Psoas muscle (tissue), 8 donors: ENCODE measurements around the gene FAT1. TPM values are rescaled to one million over a fixed set of nuclear protein-coding genes. Genes with fewer than 3 reads are reported as not detected.
A peak's percentile ranks its signal among the peaks of the same experiment; 100 is the strongest.

Experiments used
- ATAC-seq, 4 donors: fragments of 200-7000 bp; cut with Tn5 transposase; one replicate each; pipeline ENCODE4 v1.9.1; 2020; ENCODE audit warnings: moderate library complexity in 3 of 4, mild to moderate bottlenecking in 2 of 4
- DNase-seq, 2 donors: peaks; one replicate each; pipeline ENCODE4 v3.0.0-alpha.2; 2020
- H3K27ac ChIP-seq: fragments of 200-600 bp; one replicate; pipeline ENCODE4 v1.8.0; 2022
- H3K27me3 ChIP-seq, 3 donors: fragments of 200-600 bp in 1 of 3; one replicate each; pipeline versions ENCODE4 v1.6.1 to v1.8.0; 2013 to 2022; ENCODE audit warnings: low read length in 2 of 3, mild to moderate bottlenecking in 2 of 3, moderate library complexity in 1 of 3; ENCODE audit not compliant: insufficient read depth in 3 of 3
- H3K36me3 ChIP-seq, 2 donors: fragments of 200-600 bp in 1 of 2; one replicate each; pipeline versions ENCODE4 v1.6.1 to v1.8.0; 2013 to 2022; ENCODE audit warnings: low read depth in 1 of 2, mild to moderate bottlenecking in 1 of 2, moderate library complexity in 1 of 2; ENCODE audit not compliant: insufficient read depth in 1 of 2
- H3K4me1 ChIP-seq: fragments of 200-600 bp; one replicate; pipeline ENCODE4 v1.8.0; 2022
- H3K4me3 ChIP-seq: fragments of 200-600 bp; one replicate; pipeline ENCODE4 v1.8.0; 2022; ENCODE audit warnings: mild to moderate bottlenecking
- H3K9me3 ChIP-seq: fragments of 200-600 bp; one replicate; pipeline ENCODE4 v1.8.0; 2022
- WGBS, 3 donors: extraction: QIAGEN DNeasy Blood & Tissue Kit; methylation state at CpG; one replicate each; pipeline versions ENCODE4 v1.1.6 to v1.1.7; 2013; 5-methylcytosine and 5-hydroxymethylcytosine counted together
- intact Hi-C, 2 donors: fragments of 100-400 bp; cut with DNase I; formaldehyde crosslinking; loops; one replicate each; pipeline versions ENCODE4 v1.11.0 to v1.14.2; 2022
- polyA plus RNA-seq, 3 donors: library from polyadenylated mRNA; stranded (reverse); fragments of 200-250 nt; gene quantifications; one replicate each; pipeline ENCODE4 v1.2.3, GENCODE V29; 2013
- total RNA-seq, 4 donors: library from RNA; stranded (reverse); fragmentation: NEBNext Ultra II Directional in 2 of 4; extraction: Animal tissue kit (Norgen Biotek cat#: 25700) in 2 of 4; gene quantifications; one replicate each; pipeline versions ENCODE4 v1.2.1 to v1.2.4, GENCODE V29; 2021 to 2023
- TF ChIP-seq, protein P1 (sequence below): fragments of 200-600 bp; IDR thresholded peaks from one replicate; pipeline ENCODE4 v1.8.0; 2022; ENCODE audit warnings: antibody characterized with exemption
- donor health status: healthy with polysubstance abuse.
- donor health status: DM: no; HTN: no; CAD: no; lungs with moderate emphysema.
- donor health status: Bipolar disorder and iron deficiency.
- donor health status: healthy.
- donor health status: DM: yes; HTN: yes; CAD: no.
- donor health status: DM: no; HTN: no; CAD: no.
- donor health status: DM: no; HTN: no; CAD: no.
- donor health status: DM: yes; HTN: yes; CAD: no.

Gene FAT1
- total and polyA plus RNA-seq, 7 donors, result 1.8 to 11.5 (median 4.0) TPM

DNA sequence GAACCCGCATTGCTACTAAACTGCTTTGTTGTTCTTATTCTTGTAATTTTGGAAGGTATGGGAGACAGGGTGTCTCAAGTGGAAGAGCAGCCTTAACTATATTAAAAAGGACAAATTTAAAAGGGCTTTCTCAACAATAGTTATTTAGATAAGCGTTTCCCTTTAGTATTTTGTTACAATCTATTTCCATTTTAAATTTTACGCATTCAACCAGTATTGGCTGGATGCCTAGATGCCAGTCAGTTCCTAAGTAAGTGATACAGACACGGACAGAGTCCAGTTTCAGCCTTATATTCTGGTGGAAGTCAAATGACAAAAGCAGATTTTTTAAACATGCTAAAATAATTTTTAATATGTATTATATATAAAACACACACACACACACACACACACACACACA lies 28.3 kb downstream of the FAT1 start:
- intact Hi-C loops, result no loop called here
- DNase-seq (no peak), ATAC-seq (no peak)
- Histone ChIP-seq H3K27ac (no peak overlapping the region), H3K9me3 (no peaks in the 10 kb centered on the region), H3K4me1 (no peaks in the 10 kb centered on the region), H3K36me3 (no peaks in the 10 kb centered on the region), H3K27me3 (no peaks in the 10 kb centered on the region), H3K4me3 (no peak overlapping the region)
- WGBS, 3 donors, result 43 to 51% (median 45%) methylated on average over 4 of the region's 4 CpGs
- TF ChIP-seq, protein P1, sequence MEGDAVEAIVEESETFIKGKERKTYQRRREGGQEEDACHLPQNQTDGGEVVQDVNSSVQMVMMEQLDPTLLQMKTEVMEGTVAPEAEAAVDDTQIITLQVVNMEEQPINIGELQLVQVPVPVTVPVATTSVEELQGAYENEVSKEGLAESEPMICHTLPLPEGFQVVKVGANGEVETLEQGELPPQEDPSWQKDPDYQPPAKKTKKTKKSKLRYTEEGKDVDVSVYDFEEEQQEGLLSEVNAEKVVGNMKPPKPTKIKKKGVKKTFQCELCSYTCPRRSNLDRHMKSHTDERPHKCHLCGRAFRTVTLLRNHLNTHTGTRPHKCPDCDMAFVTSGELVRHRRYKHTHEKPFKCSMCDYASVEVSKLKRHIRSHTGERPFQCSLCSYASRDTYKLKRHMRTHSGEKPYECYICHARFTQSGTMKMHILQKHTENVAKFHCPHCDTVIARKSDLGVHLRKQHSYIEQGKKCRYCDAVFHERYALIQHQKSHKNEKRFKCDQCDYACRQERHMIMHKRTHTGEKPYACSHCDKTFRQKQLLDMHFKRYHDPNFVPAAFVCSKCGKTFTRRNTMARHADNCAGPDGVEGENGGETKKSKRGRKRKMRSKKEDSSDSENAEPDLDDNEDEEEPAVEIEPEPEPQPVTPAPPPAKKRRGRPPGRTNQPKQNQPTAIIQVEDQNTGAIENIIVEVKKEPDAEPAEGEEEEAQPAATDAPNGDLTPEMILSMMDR, result no peak

DNA sequence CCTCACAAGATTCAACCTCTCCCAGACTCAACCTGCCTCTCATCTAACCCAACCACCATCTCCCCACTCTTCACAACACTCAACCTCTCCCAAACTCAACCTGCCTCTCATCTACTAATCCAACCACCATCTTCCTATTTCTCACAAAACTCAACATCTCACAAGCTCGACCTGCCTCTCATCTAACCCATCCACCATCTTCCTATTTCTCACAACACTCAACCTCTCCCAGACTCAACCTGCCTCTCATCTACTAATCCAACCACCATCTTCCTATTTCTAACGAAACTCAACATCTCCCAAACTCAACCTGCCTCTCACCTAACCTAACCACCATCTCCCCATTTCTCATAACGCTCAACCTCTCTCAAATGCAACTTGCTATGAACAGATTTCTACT lies 29.8 kb downstream of the FAT1 start:
- intact Hi-C loops, result no loop called here
- DNase-seq, result no peak
- TF ChIP-seq, protein P1, result no peak
- no peaks in the 10 kb centered on the region for H3K4me1 ChIP-seq
- no peak overlapping the region for H3K4me3 ChIP-seq
- H3K9me3 ChIP-seq, result no peaks in the 10 kb centered on the region
- H3K27ac ChIP-seq, result no peak overlapping the region
- H3K27me3 ChIP-seq, result no peaks in the 10 kb centered on the region
- WGBS, 3 donors, result 91 to 95% (median 94%) methylated on average over 3 of the region's 3 CpGs
- ATAC-seq, result no peak
- H3K36me3 ChIP-seq, result no peaks in the 10 kb centered on the region

DNA sequence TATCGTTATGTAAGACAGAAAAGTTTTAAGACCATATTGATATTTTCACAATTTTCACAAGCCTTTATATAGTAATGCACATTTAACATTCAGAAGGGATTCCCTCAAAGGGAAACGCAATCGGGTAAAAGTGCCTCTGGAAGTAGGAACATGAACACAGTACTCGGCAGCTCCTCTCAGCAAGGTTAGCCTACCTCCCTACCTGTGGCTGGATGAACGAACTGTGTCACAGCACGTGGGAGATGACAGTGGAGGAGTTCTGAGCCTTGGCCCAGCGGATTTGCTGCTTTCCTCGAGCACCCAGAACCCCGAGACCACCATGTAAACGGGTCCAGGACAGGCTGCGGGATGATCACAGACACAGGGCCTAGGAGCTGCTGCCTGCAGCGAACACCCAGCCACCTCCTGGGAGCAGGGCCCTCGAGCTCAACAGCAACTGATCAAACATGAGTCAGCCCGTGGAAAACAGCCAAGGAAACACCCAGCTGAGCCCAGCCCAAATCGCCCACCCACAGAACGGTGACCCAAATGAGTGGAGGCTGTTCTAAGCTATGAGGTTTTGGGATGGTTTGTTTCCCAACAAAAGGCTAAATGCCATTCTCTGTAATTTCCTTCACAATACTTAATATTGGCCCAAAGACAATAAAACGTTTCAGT lies 30.4 kb downstream of the FAT1 start:
- Histone ChIP-seq H3K27me3 (no peaks in the 10 kb centered on the region), H3K4me1 (no peaks in the 10 kb centered on the region), H3K27ac (no peak overlapping the region), H3K4me3 (no peak overlapping the region), H3K9me3 (no peaks in the 10 kb centered on the region), H3K36me3 (no peaks in the 10 kb centered on the region)
- WGBS, 3 donors, result 65 to 85% (median 65%) methylated on average over 16 to 17 of the region's 17 CpGs
- intact Hi-C loops, result no loop called here
- ATAC-seq (peak; percentile 17 to 53 (median 24)), DNase-seq (peak; percentile 60 to 66)
- TF ChIP-seq, protein P1, result no peak

DNA sequence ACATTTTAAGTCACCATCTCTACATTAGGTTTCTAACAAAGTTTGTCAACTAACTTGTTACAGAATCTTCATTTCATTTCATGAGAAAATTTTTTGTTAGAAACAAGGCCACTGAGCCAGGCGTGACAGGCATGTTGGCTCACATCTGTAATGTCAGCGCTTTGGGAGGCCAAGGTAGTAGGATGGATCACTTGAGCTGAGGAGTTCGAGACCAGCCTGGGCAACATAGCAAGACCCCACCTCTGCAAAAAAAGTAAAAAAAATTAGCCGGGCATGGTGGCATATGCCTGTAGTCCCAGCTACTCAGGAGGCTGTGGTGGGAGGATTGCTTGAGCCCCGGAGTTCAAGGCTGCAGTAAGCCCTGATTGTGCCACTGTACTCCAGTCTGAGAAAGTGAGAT lies 32.3 kb downstream of the FAT1 start:
- intact Hi-C loops, result no loop called here
- DNase-seq, result no peak
- no peak overlapping the region for H3K27ac ChIP-seq
- ATAC-seq, result no peak
- H3K9me3 ChIP-seq, result no peaks in the 10 kb centered on the region
- H3K4me3 ChIP-seq, result no peak overlapping the region
- TF ChIP-seq, protein P1, result no peak
- no peaks in the 10 kb centered on the region for H3K4me1 ChIP-seq
- H3K36me3 ChIP-seq, result no peaks in the 10 kb centered on the region
- 91 to 94% (median 92%) methylated on average over 5 of the region's 5 CpGs for WGBS, 3 donors
- no peaks in the 10 kb centered on the region for H3K27me3 ChIP-seq

DNA sequence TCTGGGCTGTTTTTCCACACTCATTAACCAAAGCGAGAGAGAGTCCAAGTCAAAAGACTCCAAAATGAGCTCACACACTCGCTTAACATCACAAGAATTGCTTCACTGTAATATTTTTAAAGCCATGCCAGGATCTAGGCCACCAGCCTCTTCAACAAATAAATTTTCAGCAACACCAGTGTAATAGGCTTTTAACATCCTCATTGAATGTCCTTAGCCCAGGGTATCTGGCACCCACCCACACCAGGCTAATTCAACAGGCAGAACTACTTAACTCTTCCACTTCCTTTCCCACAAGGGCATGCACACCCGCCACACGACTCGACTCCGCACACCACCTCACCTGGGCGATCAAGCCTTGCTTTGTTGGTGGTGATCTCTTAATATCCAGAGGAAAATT lies 34.2 kb downstream of the FAT1 start:
- ATAC-seq, result no peak
- Histone ChIP-seq H3K9me3 (no peaks in the 10 kb centered on the region), H3K4me1 (peaks cover 4% of the 10 kb centered on the region), H3K27ac (no peak overlapping the region), H3K36me3 (no peaks in the 10 kb centered on the region), H3K4me3 (no peak overlapping the region), H3K27me3 (no peaks in the 10 kb centered on the region)
- intact Hi-C loops, result no loop called here
- WGBS, 3 donors, result 64 to 72% (median 66%) methylated on average over 7 of the region's 7 CpGs
- DNase-seq, result no peak
- TF ChIP-seq, protein P1, result no peak
